ENCODE data around the gene GPATCH8.
"Not testable (repeated sequence)": the region's sequence is repeated elsewhere in the genome, so short reads cannot be mapped to it uniquely, and the experiment has no call there.

Gene GPATCH8

DNA sequence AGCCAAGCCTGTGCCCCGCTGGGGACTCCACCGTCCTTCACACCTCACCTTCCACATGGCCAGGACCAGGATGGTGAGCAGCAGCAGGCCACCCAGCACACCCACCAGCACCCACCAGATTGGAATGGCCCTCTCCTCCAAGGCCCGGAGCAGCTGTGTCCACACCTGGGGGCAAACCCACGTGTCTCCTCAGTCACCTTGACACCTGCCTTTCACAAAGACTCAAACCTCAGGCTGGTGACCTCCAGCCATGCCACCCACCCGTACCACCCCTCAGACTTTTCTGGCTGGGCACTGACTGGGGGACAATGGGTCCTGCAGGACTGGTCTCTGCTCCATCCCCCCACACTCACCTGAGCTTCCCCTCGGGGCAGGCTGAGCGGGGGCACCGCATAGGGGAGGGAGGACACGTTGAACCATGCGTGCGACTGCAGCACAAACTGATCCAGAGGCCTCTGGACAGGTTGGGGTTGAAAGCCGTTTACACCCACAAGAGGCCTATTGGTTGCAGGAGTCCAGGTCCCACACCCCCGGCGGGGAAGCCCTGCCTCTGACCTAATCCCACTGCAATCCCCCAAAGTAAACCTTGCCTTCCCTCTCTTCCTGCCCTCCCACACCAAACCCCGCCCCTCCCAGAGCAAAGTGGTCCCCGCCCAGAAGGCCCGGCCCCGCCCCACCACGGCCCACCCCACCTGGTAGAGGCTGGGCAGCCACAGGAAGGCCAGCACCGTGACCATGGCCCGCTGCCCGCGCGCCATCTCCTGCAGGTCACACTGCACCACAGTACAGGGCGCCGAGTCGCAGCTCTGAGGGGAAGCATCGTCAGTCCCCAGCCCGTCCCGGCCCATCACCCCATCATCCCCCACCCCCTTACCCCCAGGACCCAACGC, 128.7 kb downstream of the GPATCH8 start:
- no peak for DNase-seq

GRCh38 chr17:44372036-44372435, 131.2 kb downstream of the GPATCH8 start:
- no peak for DNase-seq

DNA sequence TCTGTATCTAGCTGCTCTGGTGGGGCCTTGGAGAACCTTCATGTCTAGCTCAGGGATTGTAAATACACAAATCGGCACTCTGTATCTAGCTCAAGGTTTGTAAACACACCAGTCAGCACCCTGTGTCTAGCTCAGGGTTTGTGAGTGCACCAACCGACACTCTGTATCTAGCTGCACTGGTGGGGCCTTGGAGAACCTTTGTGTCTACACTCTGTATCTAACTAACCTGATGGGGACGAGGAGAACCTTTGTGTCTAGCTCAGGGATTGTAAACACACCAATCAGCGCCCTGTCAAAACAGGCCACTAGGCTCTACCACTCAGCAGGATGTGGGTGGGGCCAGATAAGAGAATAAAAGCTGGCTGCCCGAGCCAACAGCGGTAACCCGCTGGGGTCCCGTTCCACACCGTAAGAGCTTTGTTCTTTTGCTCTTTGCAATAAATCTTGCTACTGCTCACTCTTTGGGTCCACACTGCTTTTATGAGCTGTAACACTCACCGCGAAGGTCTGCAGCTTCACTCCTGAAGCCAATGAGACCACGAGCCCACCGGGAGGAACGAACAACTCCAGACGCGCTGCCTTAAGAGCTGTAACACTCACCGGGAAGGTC, 133.7 kb downstream of the GPATCH8 start:
- not testable (repeated sequence) for DNase-seq

GRCh38 chr17:44368391-44369243, 134.6 kb downstream of the GPATCH8 start:
- DNase-seq, result not testable (repeated sequence)

DNA sequence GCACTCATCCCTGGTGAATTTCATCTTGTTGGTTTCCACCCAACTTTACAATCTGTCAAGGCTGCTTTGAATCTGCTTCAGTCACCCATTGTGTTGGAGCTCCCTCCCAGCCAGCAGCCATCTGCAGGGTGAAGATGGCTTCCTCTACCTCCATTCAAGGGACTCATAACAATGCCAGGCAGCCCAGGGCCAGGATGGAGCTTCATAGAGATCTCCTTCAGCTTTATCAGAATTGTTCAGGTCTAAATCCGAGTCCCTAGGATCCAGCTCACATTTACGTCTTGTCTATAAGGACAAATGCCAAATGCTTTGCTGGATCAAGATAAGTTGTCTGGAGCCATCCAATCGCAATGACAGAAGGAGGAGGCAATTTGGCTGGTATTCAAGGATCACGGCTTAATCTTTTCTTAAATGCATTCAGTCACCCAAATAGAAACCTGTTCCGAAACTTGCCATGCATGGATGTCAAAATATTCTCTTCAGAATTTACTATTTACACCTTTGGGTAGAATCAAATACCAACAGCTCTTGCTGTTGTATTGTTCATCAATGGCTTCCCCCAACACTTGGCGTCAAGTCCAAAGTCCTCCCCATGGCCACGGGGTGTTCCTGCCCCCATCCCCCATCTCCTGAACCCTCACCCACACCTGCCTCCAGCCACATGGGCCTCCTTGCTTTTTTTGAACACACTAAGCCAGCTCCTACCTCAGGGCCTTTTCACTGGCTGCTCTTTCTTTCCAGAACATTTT, 135.8 kb downstream of the GPATCH8 start:
- no peak for DNase-seq

GRCh38 chr17:44365051-44365450, 138.2 kb downstream of the GPATCH8 start:
- DNase-seq, result not testable (repeated sequence)

DNA sequence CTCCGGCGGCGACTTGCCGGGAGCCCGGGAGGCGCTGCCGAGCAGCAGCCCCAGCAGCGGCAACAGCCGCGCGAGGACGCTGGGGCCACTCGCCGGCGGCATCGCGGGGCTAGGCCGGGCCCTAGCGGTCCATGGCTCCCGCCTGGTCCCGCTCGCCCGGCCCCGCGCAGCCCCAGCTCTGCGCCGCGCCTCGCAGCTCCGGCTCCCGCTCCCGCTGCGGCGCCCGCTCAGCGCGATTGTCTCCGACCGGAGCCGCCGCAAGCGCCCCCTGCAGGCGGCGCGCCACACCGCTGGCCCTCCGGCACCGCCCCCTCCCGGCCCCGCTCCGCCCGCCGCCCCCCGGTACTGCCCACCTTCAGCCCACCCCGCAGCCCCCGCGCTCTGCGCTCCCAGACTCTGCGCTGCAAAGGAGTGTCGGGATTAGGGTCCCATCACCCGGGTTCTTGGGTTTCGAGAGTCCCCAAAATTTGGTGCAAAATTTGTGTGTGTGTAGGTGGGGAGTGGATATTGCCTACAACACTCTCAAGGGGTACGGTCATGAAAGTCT, 139.5 kb downstream of the GPATCH8 start, which contains the start of gene FAM171A2:
Gene FAM171A2, minus strand, starts transcription at position 241 of the 547 bp plus-strand sequence. Its CDS starts 139 bp downstream, at position 102.
- DNase-seq, result peak; percentile 71

DNA sequence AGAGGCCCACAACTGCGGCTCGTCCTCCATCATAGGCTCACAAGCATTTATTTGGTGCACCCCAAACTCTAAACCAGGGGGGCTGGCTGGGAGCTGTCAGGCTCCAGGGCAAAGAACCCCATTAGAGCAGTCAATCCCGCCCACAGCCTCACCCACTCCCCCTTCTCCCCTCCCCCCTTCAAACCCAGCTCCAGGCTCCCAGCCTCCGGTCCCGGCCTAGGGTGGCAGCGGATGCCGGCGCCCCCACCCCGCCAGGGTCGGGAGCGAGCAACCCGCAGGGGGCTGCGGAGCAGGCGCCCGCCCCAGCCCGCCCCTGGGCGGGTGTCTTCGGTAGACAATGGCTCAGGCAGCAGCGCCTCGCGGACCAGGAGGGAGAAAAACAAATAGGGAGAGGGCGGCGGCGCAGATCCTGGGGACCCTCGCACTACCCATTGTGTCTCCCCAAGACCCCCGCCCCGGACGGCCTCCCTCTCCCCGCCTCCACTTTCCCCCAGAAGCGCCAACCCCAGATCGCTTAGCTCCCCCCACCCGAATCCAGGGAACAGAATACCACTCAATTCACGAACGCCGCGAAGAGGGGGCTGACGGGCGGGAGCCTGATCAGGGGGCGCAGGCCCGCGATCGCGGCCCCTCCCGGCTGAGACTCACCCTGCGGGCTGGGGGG, 140.1 kb downstream of the GPATCH8 start:
- no peak for DNase-seq

DNA sequence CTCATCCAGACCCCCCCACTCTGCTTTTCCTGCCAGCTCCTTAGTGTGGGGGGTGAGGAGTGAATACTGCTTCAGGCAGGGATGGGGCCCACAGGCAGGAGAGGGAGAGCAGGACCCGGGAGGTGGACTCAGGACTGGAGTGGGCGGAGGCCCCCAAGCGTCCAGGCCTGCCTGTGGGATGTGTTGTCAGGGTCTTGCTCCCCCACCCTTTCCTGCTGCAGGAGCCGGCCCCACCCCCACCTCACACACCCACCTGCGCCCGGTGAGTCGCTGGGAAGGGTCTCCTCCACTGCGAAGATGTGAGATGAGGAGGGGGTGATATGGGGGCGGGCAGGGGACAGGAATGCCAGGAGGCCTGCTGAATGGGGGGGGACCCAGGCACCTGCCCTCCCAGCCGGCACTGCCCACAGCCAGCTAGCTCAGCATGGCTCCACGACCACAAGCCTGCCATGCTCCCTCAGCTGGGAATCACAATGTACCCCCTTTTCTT, 140.7 kb downstream of the GPATCH8 start:
- no peak for DNase-seq

GRCh38 chr17:44361292-44362260, 141.6 kb downstream of the GPATCH8 start:
- DNase-seq, result no peak

- no peak for DNase-seq
Observed at GRCh38 chr17:44360826-44361225, 142.4 kb downstream of the GPATCH8 start.

GRCh38 chr17:44360144-44360533, 143.1 kb downstream of the GPATCH8 start:
- no peak for DNase-seq

DNA sequence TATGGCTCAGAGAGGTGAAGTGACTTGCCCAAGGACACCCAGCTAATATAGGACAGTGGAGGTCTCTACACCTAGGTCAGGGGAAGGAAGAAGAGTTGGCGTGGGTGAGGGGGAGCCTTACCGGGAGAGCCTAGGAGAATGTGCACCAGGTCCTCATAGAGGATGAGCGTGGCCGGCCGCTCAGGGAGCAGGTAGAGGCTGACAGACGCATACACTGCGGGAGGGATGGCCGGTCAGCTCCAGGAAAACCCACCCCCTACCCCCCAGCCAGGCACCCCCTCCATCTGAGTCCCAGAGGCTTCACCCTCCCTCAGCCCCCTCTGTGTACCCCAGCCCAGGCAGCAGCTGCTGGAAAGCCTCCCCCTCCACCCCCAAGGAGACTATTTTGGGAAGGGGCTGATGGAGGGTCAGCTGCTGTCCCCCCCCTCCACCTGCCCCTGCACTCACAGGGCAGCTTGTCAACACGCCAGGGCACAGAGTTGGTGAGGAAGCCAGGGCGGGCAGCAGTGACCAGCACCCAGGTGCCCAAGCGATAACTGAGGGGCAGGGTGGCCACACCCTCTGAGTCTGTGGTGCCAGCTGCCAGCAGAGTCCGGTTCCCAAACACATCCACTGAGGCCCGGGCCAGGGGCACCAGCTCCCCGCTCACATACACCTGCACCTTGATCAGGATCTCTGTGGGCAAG, 143.6 kb downstream of the GPATCH8 start:
- DNase-seq, result no peak

DNA sequence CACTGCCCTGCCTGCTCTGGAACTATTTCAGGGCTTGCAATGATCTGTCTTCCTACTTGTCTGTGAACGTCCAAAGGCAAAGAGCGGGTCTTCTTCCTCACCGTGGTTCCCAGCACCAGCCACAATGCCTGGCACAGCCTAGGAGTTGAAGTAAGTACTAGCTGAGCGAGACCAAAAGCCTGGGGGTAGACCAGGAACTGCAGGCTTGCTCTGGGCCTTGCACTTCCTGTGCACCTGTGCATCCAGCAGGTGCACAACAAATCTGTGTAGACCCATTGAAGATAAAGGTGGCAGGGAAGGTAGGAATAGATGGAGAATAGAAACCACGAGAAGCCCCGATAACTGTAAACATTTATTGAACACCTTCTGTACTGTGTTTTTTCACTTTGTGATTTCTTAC, 144.2 kb downstream of the GPATCH8 start:
- DNase-seq, result no peak

DNA sequence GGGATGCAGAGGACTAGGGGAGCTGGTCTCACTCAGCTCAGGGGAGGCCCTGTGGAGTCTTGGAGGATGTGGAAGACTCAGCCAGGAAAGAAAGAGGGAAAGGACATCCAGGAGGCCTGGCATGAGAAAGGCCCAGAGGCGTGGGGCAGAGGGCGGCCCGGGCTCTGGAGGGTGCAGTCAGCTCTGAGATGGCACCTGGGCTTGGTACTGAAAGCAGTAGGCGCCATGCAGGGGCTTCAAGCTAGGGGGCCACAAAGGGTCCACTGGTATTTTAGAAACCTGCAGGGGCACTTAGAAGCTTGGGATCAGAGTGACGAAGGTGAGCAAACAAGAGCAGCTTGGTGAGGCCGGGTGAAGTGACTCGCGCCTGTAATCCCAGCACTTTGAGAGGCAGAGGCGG, 145.1 kb downstream of the GPATCH8 start:
- no peak for DNase-seq

DNA sequence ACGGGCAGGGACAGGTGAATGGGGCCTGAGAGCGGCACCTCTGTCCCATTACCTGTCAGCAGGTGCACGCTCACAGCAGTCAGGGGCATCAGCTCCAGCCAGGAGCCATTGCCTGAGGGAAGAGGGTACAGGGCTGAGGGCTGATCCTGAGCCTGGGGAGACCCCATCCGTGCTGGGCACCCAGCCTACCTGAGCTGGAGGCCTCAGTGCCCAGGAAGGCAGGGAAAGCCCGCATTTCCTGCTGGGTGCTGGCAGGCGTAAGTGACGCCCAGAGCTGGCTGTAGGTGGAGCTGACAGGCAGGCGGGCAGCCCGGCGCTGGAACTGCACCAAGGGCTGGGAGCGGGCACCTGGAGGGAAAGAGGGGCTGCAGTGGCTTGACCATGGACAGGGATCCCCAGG, 147.0 kb downstream of the GPATCH8 start:
- DNase-seq, result no peak

DNA sequence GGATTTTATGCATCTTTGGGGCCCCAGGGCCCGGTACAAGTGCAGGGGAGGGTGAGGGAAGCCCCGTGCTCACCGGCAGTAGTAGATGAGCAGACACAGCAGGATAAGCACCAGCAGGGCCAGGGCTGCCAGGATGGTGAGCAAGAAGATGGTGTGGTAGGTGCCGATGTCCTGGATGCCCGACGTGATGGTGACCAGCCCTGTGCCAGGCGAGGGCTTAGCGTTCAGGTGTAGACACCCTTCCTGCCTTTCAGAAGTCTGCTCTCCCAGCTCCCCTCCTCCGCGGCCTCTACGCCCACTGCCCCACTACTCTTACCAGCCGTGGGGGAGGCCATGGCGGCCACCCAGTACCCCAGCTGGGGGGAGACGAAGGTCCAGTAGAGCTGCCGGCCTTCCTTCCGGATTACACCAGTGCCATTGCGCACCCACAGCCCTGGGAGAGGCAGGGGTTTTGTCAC, 147.5 kb downstream of the GPATCH8 start:
- DNase-seq, result no peak

DNA sequence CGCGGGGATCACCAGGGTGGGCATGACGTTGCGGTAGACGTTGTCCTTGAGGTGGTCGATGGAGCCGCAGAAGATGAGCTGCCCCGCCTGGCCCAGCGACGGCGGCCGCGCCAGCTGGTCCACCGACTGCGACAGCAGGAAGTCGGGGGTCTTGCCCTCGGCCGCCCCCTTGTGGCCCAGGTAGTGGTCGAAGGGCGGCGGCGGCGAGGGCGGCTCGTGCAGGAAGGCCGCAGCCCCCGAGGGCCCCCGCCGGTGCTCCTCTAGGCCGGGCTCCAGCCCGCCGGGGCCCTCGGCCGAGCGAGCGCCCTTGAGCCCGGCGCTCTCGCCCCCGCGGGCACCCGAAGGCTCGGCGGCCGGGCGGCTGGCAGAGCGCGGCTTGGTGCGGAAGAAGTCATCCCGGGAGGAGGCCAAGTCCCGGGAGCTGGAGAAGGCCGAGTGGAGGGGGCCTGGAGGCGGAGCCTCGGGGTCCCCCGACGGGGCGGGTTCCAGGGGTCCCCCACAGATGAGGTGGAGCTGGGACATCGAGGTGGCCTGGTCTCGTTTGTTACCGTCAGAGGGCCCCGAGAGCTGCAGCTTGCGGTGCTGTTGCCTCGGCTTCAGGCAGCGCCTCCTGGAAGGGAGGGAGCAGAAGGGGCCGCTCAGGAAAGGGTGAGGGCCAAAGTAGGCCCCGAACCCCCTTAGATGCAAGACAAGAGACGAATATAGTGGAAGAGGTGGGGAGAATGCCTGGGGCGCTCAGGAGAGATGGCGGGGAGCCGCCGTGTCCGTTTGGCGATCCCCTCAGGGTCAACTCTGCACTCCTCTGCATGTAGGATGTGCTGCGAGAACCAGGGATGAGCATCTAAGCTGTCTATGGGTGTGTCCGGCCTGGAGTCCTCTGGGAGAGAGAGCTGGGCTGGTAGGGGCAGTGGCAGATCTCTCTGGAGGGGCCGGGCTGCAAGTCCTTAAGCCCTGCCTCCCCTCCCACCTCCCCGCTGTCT, 148.3 kb downstream of the GPATCH8 start:
- peak; percentile 73 for DNase-seq

All from activated CD8-positive, alpha-beta memory T cell treated with anti-CD3 and anti-CD28 coated beads, Interleukin-2, amount 50 U/mL, for 4 hours (primary cell).